H9 (cell line): Measurements from ENCODE around the gene ACKR3. TPM values are rescaled to one million over a fixed set of nuclear protein-coding genes. Genes with fewer than 3 reads are reported as not detected.

Source experiments
- DNase-seq: peaks from one replicate; pipeline ENCODE4 v3.0.0-alpha.2; 2017
- H2AFZ ChIP-seq: one replicate; pipeline ENCODE4 v1.6.1; 2013; ENCODE audit warnings: mild to moderate bottlenecking, low read length, control low read depth, moderate library complexity
- H2AK5ac ChIP-seq: 2 replicates; pipeline ENCODE4 v1.6.1; 2013; ENCODE audit warnings: low read length, control low read depth, mixed read lengths; ENCODE audit not compliant: insufficient read length
- H2BK120ac ChIP-seq: one replicate; pipeline ENCODE4 v1.6.1; 2013; ENCODE audit warnings: low read depth, mild to moderate bottlenecking, low read length, control low read depth, inconsistent platforms; ENCODE audit not compliant: poor library complexity, severe bottlenecking
- H2BK12ac ChIP-seq: 2 replicates; pipeline ENCODE4 v1.6.1; 2013; ENCODE audit warnings: low read length, control low read depth, mixed read lengths, low read depth; ENCODE audit not compliant: insufficient read length
- H2BK15ac ChIP-seq: 2 replicates; pipeline ENCODE4 v1.6.1; 2013; ENCODE audit warnings: low read depth, low read length, control low read depth
- H2BK20ac ChIP-seq: one replicate; pipeline ENCODE4 v1.6.1; 2013; ENCODE audit warnings: low read depth, mild to moderate bottlenecking, low read length, control low read depth, inconsistent platforms; ENCODE audit not compliant: poor library complexity, severe bottlenecking
- H2BK5ac ChIP-seq: 2 replicates; pipeline ENCODE4 v1.6.1; 2013; ENCODE audit warnings: low read length, control low read depth, mixed read lengths; ENCODE audit not compliant: insufficient read length
- H3K14ac ChIP-seq: 2 replicates; pipeline ENCODE4 v1.6.1; 2013; ENCODE audit warnings: low read length, control low read depth; ENCODE audit not compliant: insufficient read depth
- H3K18ac ChIP-seq: 2 replicates; pipeline ENCODE4 v1.6.1; 2013; ENCODE audit warnings: low read depth, mild to moderate bottlenecking, mixed read lengths, low read length, control low read depth; ENCODE audit not compliant: insufficient read length
- H3K23ac ChIP-seq: 2 replicates; pipeline ENCODE4 v1.6.1; 2013; ENCODE audit warnings: low read length, control low read depth, mixed read lengths, low read depth; ENCODE audit not compliant: insufficient read length
- H3K23me2 ChIP-seq: 2 replicates; pipeline ENCODE4 v1.6.1; 2013; ENCODE audit warnings: low read depth, mild to moderate bottlenecking, mixed read lengths, low read length, control low read depth; ENCODE audit not compliant: insufficient read length, poor library complexity, severe bottlenecking
- H3K27ac ChIP-seq: 2 replicates; pipeline ENCODE4 v1.5.1; 2013; ENCODE audit warnings: low read length, control low read depth, mixed read lengths, low read depth; ENCODE audit not compliant: insufficient read length
- H3K27me3 ChIP-seq: 2 replicates; pipeline ENCODE4 v1.6.1; 2013; ENCODE audit warnings: low read length, control low read depth, inconsistent platforms; ENCODE audit not compliant: insufficient read depth
- H3K4ac ChIP-seq: 2 replicates; pipeline ENCODE4 v1.6.1; 2013; ENCODE audit warnings: low read depth, mild to moderate bottlenecking, control low read depth, inconsistent platforms, low read length, moderate library complexity
- H3K4me1 ChIP-seq: 2 replicates; pipeline ENCODE4 v1.6.1; 2013; ENCODE audit warnings: low read length, control low read depth, inconsistent platforms; ENCODE audit not compliant: insufficient read depth
- H3K4me2 ChIP-seq: 2 replicates; pipeline ENCODE4 v1.6.1; 2013; ENCODE audit warnings: low read length, control low read depth, mixed read lengths; ENCODE audit not compliant: insufficient read length, insufficient read depth
- H3K56ac ChIP-seq: 2 replicates; pipeline ENCODE4 v1.6.1; 2013; ENCODE audit warnings: low read depth, mild to moderate bottlenecking, mixed read lengths, low read length, control low read depth; ENCODE audit not compliant: insufficient read length
- H3K79me1 ChIP-seq: 2 replicates; pipeline ENCODE4 v1.6.1; 2013; ENCODE audit warnings: low read depth, mild to moderate bottlenecking, moderate library complexity, low read length, control low read depth, inconsistent platforms; ENCODE audit not compliant: insufficient read depth, poor library complexity, severe bottlenecking
- H3K79me2 ChIP-seq: 2 replicates; pipeline ENCODE4 v1.6.1; 2013; ENCODE audit warnings: low read length, control low read depth, inconsistent platforms; ENCODE audit not compliant: insufficient read depth
- H3K9ac ChIP-seq: 2 replicates; pipeline ENCODE4 v1.6.1; 2013; ENCODE audit warnings: low read length, control low read depth, mixed read lengths; ENCODE audit not compliant: insufficient read length; ENCODE audit errors: extremely low read depth
- H3K9me3 ChIP-seq: one replicate; pipeline ENCODE4 v1.6.1; 2013; ENCODE audit warnings: low read depth, low read length, inconsistent platforms; ENCODE audit not compliant: control insufficient read depth
- H3T11ph ChIP-seq: one replicate; pipeline ENCODE4 v1.6.1; 2013; ENCODE audit warnings: mild to moderate bottlenecking, low read length, control low read depth, inconsistent platforms
- H4K20me1 ChIP-seq: one replicate; pipeline ENCODE4 v1.6.1; 2013; ENCODE audit not compliant: control insufficient read depth, insufficient read length, insufficient read depth
- H4K5ac ChIP-seq: 2 replicates; pipeline ENCODE4 v1.6.1; 2013; ENCODE audit warnings: low read depth, mild to moderate bottlenecking, mixed read lengths, low read length, control low read depth; ENCODE audit not compliant: insufficient read length
- H4K8ac ChIP-seq: replicated peaks from 2 replicates; pipeline ENCODE4 v1.6.1; 2013; ENCODE audit warnings: low read length, control low read depth, mixed read lengths, low read depth; ENCODE audit not compliant: insufficient read length
- H4K91ac ChIP-seq: 2 replicates; pipeline ENCODE4 v1.6.1; 2013; ENCODE audit warnings: low read depth, mild to moderate bottlenecking, moderate library complexity, mixed read lengths, low read length, control low read depth; ENCODE audit not compliant: insufficient read length
- H3K27ac Mint-ChIP-seq, 3 experiments: 2 replicates in 2 of 3; 3 replicates in 1 of 3; pipeline ENCODE4 v1.8.0; 2020 to 2021; ENCODE audit warnings: mixed read lengths in 3 of 3, mild to moderate bottlenecking in 1 of 3, moderate library complexity in 1 of 3
- H3K27me3 Mint-ChIP-seq: 2 replicates; pipeline ENCODE4 v1.8.0; 2021; ENCODE audit warnings: low read depth, mild to moderate bottlenecking, moderate library complexity, mixed read lengths
- H3K36me3 Mint-ChIP-seq, 3 experiments: 2 replicates in 2 of 3; 3 replicates in 1 of 3; pipeline ENCODE4 v1.8.0; 2020 to 2021; ENCODE audit warnings: low read depth in 3 of 3, mixed read lengths in 3 of 3; ENCODE audit not compliant: insufficient read depth in 1 of 3
- H3K4me1 Mint-ChIP-seq, 2 experiments: 2 replicates each; pipeline ENCODE4 v1.8.0; 2020; ENCODE audit warnings: mixed read lengths in 2 of 2
- H3K4me3 Mint-ChIP-seq, 2 experiments: 2 replicates in 1 of 2; 3 replicates in 1 of 2; pipeline ENCODE4 v1.8.0; 2020 to 2021; ENCODE audit warnings: mild to moderate bottlenecking in 2 of 2, mixed read lengths in 2 of 2, moderate library complexity in 1 of 2
- H3K9me3 Mint-ChIP-seq, 2 experiments: 2 replicates in 1 of 2; 3 replicates in 1 of 2; pipeline ENCODE4 v1.8.0; 2020; ENCODE audit warnings: mild to moderate bottlenecking in 2 of 2, mixed read lengths in 2 of 2, moderate library complexity in 1 of 2
- WGBS: extraction: QIAGEN DNeasy Blood & Tissue Kit; methylation state at CpG from one replicate; pipeline ENCODE4 v1.1.7; 2013; ENCODE audit warnings: missing lambda C conversion rate, low lambda C conversion rate, mixed read lengths; ENCODE audit not compliant: insufficient read length; ENCODE audit errors: extremely low coverage; 5-methylcytosine and 5-hydroxymethylcytosine counted together
- total RNA-seq: library from RNA; stranded (reverse); gene quantifications from 2 replicates; pipeline ENCODE4 v1.2.1, GENCODE V29; 2021
- TF ChIP-seq, protein P1 (sequence below): fragments of 200-600 bp; sonication (generic); conservative IDR thresholded peaks from 3 replicates; pipeline ENCODE4 v1.8.0; 2021; ENCODE audit warnings: antibody characterized with exemption, mild to moderate bottlenecking

Gene ACKR3
- total RNA-seq, 1 experiment from 2014 or later = 0.44 TPM

DNA sequence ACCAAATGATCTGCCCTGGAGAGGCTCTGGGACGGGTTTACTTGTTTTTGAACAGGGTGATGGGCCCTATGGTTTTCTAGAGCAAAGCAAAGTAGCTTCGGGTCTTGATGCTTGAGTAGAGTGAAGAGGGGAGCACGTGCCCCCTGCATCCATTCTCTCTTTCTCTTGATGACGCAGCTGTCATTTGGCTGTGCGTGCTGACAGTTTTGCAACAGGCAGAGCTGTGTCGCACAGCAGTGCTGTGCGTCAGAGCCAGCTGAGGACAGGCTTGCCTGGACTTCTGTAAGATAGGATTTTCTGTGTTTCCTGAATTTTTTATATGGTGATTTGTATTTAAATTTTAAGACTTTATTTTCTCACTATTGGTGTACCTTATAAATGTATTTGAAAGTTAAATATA lies 11.9 kb downstream of the ACKR3 start:
- Histone ChIP-seq H4K91ac (no peak overlapping the region), H3K23me2 (no peaks in the 10 kb centered on the region), H3K79me1 (no peaks in the 10 kb centered on the region), H2BK5ac (no peak overlapping the region), H4K20me1 (no peaks in the 10 kb centered on the region), H3K27ac (no peak overlapping the region), H3K9me3 (no peaks in the 10 kb centered on the region), H2AFZ (no peak overlapping the region), H2BK20ac (no peak overlapping the region), H2AK5ac (no peak overlapping the region), H3K14ac (no peak overlapping the region), H2BK12ac (no peak overlapping the region), H3K18ac (no peak overlapping the region), H3K4ac (no peak overlapping the region), H3K4me1 (0 out of 2 replicates have a peak, but pooled peaks cover 2% of the 10 kb centered on the region), H3T11ph (no peak overlapping the region), H3K9ac (no peak overlapping the region), H4K5ac (no peak overlapping the region), H3K79me2 (no peaks in the 10 kb centered on the region), H3K27me3 (no peaks in the 10 kb centered on the region), H3K56ac (no peak overlapping the region), H3K4me2 (no peak overlapping the region), H2BK120ac (no peak overlapping the region), H4K8ac (no peak overlapping the region), H3K23ac (no peak overlapping the region), H2BK15ac (no peak overlapping the region)
- Mint-ChIP-seq H3K27me3 (peaks cover 3% of the 10 kb centered on the region), H3K4me1 (peaks cover 34 to 36% of the 10 kb centered on the region in 2 experiments), H3K36me3 (peaks cover 2 to 12% (median 10%) of the 10 kb centered on the region in 3 experiments; a peak in 5 of 7 replicates), H3K4me3 (no peak overlapping the region), H3K9me3 (no peaks in the 10 kb centered on the region; a peak in 1 of 5 replicates), H3K27ac (no peak overlapping the region)
- TF ChIP-seq, protein P1, sequence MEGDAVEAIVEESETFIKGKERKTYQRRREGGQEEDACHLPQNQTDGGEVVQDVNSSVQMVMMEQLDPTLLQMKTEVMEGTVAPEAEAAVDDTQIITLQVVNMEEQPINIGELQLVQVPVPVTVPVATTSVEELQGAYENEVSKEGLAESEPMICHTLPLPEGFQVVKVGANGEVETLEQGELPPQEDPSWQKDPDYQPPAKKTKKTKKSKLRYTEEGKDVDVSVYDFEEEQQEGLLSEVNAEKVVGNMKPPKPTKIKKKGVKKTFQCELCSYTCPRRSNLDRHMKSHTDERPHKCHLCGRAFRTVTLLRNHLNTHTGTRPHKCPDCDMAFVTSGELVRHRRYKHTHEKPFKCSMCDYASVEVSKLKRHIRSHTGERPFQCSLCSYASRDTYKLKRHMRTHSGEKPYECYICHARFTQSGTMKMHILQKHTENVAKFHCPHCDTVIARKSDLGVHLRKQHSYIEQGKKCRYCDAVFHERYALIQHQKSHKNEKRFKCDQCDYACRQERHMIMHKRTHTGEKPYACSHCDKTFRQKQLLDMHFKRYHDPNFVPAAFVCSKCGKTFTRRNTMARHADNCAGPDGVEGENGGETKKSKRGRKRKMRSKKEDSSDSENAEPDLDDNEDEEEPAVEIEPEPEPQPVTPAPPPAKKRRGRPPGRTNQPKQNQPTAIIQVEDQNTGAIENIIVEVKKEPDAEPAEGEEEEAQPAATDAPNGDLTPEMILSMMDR = no peak
- no peak for DNase-seq
- WGBS = no CpG with 5 or more reads among the region's 7 CpGs
